Amygdala (tissue), 56 donors: Measurements from ENCODE around the gene FNDC3B.
"Not testable (repeated sequence)": the region's sequence is repeated elsewhere in the genome, so short reads cannot be mapped to it uniquely, and the experiment has no call there.

Experiments used
- DNase-seq, 56 donors: peaks; one replicate each; lab custom pipeline; 2025; lab: John Stamatoyannopoulos, UW

The FNDC3B gene

GRCh38 chr3:172030181-172030580, 9.2 kb upstream of the FNDC3B start:
- DNase-seq, result no peak

DNA sequence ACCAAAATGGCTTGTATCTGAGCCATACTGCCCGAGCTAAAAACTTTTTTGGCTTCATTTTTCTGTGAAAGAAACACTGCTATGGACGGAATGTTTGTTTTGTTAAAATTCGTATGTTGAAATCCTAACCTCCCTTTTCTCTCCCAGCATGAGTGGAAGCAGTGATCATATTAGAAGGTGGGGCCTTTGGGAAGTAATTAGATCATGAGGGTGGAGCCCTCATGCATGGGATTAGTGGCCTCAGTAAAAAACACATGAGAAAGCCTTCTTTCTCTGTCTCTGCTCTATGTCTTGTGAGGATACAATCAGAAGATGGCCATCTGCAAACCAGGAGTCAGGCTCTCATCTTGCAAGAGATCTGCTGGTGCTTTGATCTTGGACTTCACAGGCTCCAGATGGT, 7.4 kb upstream of the FNDC3B start:
- DNase-seq, result no peak

- no peak for DNase-seq
Observed at GRCh38 chr3:172033396-172033795, 6.0 kb upstream of the FNDC3B start.

DNA sequence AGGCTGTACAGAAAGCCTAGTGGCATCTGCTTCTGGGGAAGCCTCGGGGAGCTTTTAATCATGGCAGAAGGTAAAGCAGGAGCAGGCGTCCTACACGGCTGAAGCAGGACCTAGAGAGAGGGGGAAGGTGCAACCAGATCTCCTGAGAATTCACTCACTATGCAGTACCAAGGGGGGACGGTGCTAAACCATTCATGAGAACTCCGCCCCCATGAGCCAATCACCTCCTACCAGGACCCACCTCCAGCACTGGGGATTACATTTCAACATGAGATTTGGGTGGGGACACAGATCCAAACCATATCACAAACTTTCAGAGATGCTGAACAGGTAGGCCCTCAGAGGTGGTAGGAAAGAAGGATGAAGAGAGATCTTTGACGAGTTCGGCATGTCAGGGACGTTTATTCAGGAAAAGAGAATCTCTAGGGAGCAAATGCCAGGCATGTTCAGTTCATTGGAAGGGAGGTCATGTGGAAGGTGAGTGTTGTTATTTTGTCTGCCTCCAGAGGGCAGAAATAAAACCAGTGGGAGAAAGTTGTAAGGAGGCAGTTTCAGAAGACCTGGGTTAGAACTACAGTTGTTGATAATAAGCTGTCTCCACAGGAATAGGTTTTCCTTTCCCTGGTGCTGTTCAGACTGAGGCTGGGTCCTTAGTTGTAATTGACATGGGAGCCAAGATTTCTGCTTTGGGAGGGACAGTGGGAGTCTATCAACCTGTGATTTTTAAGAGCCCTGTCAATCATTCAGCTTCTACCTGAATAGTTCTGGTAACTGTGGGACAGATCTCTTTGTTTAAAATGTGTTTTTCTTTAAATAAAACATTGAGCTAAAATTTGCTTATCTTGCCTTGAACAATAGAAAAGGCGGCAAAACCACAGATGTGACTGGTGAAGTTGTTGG, 4.3 kb upstream of the FNDC3B start:
- DNase-seq, result peak in 1 of 56 donors; percentile 4

DNA sequence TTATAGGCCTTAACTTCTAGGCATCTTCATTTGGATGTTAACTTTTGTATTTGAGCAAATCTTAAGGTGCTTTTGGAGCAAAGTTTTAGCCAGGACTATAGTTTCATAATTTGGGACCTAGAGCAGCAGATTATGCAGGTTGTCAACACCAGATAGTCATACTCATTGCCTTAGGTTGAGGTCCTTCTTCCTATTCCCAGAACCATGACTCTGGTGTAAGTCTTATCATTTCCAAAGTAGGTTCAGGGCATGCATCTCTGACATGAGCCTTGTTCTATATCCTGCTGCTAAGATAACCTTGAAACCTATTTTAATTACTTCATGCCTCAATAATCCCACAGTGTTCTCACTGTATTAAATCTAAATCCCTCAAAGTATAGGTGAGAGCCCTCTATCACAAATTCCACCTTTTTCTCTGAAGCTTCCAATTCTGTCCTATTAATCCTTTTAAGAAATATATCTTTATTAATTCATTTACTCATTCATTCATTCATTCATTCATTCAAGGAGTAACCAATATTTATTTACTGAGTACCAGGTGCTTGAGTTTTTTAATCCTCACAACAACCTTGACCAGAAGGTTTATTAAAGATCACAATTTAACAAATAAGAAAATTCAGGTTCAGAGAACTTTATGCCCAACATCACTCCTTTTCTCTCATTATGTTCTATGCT, 2.7 kb upstream of the FNDC3B start:
- DNase-seq, result no peak

DNA sequence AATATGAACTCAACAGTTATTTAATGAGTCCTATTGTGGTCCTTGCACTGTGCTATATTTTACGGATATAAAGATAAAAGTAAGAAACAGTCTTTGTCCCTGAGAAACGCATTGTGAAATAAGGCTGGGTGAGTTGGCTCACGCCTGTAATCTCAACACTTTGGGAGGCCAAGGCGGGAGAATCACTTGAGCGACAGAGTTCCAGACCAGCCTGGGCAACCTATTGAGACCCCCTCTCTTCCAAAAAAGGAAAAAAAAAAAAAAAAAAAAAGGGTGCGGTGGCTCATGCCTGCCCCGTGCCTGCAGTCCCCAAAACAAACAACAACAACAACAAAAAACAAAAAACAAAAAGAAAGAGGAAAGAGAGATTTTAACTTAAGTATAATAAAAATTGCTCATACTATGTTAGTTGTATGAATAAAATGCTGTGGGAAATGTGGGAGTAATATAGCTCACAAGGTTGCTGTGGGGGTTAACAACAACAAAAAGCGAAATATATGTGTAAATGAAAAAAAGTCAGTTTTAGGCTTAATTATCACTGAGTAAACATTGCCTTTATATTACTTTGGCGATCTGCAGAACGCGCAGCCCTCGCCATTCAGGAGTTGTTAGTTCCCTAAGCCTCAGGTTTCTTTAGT, 461 bp upstream of the FNDC3B start:
- DNase-seq, result no peak

GRCh38 chr3:172040078-172040980, 951 bp downstream of the FNDC3B start:
- peak in 40 of 56 donors; percentile 11 to 67 (median 42) for DNase-seq

GRCh38 chr3:172040981-172041963, 1.9 kb downstream of the FNDC3B start:
- DNase-seq, result no peak

- no peak for DNase-seq
Observed at GRCh38 chr3:172042136-172042662, 2.8 kb downstream of the FNDC3B start.

- DNase-seq, result not testable (repeated sequence)
Observed at GRCh38 chr3:172042663-172043179, 3.3 kb downstream of the FNDC3B start.

DNA sequence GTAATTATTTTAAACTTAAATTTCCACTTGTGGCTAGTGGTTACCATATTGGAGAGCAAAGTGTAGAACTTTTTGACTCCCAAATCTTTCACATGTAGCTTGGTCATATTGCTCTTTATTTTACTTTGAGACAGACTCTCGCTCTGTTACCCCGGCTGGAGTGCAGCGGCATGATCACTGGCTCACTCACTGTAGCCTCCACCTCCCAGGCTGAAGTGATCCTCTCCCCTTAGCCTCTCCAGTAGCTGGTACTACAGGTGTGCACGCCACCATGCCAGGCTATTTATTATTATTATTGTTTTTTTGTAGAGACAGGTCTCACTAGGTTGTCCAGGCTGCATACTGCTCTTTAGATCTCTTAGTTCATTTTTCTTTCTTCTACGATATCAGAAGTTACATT, 3.9 kb downstream of the FNDC3B start:
- DNase-seq, result no peak

- DNase-seq, result no peak
Observed at GRCh38 chr3:172043766-172044165, 4.4 kb downstream of the FNDC3B start.

DNA sequence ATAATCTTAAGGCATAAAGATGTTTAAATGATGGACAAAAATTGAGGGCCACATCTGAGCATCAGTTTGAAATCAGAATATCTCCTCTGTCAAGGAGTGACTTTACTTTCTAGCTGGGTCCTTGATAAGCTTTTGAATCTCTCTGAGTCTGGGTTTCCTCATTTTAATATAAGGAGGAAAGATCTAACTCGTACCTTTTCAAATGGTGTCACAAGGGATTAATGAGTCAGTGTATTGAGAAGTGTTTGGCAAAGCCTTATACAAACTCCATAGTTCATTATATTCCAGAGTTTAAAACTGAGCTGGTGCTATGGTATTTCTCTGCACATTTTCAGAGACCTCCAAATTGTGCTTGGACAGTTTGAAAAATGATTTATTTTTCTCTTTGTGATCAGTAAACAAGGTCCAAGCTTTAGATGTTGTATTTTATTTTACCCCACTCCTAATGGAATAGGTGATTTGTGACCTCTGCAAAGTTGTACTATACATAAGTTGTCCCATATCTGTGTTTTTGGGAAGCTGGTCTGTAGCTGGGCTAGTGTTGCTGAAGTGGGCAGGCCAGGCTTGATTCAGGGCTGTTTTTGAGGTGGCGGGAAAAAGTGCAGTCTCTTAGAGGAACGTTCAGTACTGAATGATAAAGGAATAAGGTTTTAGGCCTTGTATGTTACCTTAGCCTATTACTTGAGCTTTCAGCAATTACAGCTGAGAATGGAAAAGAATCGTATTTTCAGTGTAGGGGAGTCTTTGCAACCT, 5.6 kb downstream of the FNDC3B start:
- DNase-seq, result no peak

DNA sequence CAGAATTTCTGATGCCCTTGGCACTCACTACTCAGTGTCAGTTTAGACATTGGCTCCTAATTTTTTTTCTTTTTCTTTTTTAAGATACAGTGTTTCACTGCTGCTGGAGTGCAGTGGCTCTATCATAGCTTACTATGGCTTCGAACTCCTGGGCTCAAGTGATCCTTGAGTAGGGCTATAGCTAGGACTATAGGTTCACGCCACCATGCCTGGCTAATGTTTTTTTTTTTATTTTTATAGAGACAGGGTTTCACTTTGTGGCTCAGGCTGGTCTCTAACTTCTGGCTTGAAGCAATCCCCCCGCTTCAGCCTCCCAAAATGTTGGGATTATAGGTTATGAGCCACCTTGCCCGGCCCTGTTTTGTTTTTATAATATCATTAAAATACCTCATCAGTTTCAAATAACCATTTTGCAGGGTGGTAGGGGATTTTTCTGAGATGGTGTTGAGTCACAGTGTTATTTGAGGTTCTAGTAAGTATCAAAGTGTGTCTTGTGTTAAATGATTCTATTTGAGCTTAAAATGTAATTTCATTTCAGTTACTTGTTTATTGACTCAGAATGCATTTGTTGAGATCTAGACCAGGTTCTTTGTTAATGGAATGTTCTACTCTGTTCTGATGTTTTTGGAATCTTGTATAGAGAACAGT, 7.0 kb downstream of the FNDC3B start:
- DNase-seq, result no peak

GRCh38 chr3:172047567-172048115, 8.3 kb downstream of the FNDC3B start:
- no peak for DNase-seq

GRCh38 chr3:172048599-172048998, 9.2 kb downstream of the FNDC3B start:
- DNase-seq, result no peak
